DMS153 treated with DMSO at 0.1 percent for 48 hours (cell line): ENCODE results near the gene AMIGO2.
"Not testable (repeated sequence)": the region's sequence is repeated elsewhere in the genome, so short reads cannot be mapped to it uniquely, and the experiment has no call there.

Experiments
- DNase-seq: peaks from one replicate; lab custom pipeline; 2025; ENCODE audit not compliant: unreplicated experiment; lab: John Stamatoyannopoulos, UW

The AMIGO2 gene

DNA sequence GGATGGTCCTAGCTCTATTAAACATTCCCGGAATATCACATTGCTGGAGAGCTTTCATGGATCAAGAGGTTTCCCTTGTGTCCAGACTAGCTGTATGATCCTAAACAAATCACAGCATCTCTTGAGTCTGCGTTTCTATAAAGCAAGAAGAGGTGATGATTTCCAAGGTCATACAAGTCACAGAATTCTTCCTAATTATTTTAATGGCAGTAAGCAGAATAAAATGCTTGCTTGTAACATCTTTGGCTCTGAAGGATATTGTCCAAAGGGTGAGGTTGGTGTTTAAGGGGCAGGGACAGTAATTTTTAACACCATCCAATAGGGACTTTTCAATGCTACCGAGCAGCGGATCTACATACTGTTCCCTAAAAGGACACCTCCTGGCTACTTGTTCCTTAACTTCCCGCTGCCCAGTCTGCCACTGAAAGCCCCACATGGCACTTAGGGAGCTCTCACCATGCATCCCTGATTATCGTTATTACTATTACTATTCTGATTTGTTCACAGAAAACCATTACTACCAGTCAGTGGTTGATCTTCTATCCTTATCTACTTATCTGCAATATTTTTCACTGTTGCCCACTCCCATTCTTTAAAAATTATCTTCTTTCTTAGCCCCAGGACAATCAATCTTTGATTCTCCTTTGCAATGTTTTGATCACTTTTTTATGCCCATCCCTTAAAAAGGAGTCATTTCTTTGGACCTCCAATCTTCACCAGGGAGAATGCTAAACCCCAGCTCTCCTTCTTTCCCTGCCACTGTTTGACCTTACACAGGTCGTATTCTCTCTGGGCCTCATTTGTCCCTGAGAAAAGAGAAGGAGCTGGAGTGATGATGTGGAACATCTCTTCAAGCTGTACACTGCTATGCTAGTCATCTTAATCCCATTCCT, 4.3 kb downstream of the AMIGO2 start:
- no peak for DNase-seq

DNA sequence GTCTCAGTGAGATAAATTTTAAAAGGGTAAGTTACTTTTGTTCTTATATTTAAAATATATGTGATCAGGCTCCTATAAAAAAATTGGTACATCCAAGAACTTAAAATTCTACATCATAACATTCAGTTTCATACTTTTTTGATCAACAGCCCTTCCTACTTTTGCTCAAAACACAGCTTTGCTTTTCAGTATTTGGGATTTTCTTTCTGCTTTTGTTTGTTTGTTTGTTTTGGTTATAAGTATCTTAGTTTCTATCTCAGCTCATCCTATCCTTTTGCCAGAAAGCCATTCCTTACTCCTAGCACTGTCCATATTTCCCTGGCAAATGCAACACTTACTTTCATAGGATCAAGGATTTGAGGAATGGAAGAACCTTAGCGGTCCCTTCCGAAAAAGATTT, 5.0 kb downstream of the AMIGO2 start:
- DNase-seq, result no peak

- DNase-seq, result no peak
These were observed 5.8 kb downstream of the AMIGO2 start for GRCh38 chr12:47073951-47074350.

DNA sequence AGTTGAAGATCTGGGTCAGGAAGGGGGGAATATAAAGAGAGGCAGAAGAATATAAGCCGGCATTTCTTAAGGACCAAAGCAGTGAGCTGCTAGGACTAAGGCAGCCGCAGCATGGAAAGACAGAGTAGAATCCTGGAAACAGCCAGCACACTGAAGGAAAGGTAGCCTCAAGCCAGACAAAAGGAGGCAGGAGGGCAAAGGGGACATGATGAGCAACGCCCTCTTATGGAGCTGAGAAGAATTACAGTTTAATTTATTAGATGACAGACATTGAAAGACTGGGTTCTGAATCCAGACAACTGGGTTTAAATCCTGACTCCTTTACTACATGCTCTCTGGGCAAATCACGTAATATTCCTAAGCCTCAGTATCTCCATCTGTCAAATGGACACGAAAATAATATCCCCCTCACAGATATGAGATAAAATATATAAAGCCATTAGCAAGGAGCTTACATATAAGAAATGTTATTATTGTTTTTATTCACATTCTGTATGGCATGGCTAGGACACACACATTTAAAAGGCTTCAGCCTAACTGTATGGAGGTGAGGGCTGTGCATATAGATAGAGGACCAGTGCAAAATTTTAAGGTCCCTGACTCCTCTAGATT, 8.4 kb downstream of the AMIGO2 start:
- no peak for DNase-seq

- no peak for DNase-seq
These were observed 9.4 kb downstream of the AMIGO2 start for GRCh38 chr12:47070310-47070709.

DNA sequence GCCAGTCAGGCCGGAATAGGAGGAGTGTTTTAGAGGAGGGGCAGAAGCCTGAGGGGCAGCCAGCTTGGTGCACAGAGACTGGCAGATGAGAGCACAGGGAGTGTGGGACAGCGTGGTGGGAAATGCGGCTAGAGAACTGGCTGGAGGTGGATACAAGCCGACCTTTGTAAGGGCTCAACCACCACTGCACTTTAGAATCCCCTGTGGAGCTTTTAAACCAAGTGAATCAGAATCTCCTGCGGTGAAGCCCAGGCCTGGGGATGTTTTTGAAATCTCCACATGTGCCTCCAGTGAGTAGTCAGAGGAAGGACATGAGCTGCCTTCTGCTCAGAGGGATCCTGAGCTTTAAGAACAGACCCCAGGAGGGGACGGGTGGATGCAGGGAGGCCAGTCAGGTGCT, 11.2 kb downstream of the AMIGO2 start:
- no peak for DNase-seq

- DNase-seq, result peak; percentile 60
These were observed 11.9 kb downstream of the AMIGO2 start for GRCh38 chr12:47067771-47068431.

DNA sequence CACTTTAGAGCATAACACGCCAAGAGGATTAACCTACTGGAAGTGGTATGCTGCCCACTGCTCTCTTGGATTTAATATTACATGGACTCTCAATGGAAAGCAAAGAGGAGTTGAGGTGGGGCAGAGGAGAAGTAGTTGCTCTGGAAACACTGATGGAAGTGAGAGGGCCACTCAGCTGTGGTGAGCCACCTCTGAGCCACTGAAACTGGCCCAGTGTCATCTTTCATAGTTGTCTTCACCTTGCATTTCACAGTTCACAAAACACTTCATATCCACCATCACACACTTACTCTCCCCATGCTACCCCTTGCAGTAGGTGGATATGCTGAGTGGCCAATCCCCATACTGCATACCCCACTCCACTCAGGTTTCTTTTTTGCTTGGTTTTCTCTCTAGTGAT, 12.6 kb downstream of the AMIGO2 start:
- DNase-seq, result no peak

DNA sequence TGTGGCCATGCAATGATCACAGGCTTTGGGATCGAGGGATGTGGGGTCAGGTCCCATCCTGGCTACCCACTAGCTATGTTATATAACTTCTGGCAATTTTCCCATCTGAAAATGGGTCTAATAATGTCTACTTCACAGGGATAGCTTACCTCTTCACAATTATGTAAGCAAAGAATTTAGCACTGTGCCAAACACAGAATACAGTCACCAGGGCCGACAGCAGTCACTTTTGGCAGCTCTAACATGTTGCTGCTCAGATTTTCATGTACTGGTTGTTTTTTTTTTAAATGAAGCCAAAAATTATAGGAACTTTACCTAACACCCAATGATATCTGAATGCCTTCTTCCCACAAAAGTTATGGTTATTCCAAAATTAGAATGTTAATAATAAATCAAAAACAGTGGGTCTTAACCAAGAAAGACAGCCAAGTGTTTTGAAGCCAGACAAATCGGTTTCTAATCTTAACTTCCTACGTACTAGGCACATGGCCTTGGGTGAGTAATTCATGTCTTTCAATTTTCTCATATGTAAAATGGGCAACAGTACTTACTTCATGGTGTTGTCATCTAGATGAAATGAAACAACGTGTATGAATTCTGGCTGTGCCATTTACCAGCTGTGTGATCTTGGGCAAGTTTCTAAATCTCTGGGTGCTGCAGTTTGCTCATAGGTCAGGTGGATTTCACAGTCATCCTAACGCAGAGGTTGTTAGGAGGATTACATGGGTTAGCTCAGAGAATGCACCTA, 13.3 kb downstream of the AMIGO2 start:
- no peak for DNase-seq

DNA sequence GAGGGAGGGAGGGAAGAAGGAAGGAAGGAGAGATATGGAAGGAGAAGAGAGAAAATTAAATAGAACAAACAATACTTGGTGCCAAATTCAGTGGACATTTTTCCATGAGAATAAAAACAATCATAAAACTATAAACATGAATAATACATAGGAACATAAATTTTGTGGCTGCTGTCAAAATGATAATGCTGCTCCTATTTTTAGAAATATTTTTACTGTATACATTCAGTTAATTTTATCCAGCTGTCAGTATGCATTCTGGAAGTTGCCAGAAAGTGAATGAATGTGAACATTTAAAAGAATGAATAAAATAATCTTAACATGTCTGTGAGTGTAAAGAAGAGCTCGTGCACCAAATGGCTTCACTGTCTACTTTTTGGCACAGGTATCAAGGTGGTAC, 14.2 kb downstream of the AMIGO2 start:
- no peak for DNase-seq

DNA sequence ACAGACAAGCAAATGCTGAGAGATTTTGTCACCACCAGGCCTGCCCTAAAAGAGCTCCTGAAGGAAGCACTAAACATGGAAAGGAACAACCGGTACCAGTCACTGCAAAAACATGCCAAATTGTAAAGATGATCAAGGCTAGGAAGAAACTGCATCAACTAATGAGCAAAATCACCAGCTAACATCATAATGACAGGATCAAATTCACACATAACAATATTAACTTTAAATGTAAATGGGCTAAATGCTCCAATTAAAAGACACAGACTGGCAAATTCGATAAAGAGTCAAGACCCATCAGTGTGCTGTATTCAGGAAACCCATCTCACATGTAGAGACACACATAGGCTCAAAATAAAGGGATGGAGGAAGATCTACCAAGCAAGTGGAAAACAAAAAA, 21.1 kb downstream of the AMIGO2 start:
- not testable (repeated sequence) for DNase-seq

DNA sequence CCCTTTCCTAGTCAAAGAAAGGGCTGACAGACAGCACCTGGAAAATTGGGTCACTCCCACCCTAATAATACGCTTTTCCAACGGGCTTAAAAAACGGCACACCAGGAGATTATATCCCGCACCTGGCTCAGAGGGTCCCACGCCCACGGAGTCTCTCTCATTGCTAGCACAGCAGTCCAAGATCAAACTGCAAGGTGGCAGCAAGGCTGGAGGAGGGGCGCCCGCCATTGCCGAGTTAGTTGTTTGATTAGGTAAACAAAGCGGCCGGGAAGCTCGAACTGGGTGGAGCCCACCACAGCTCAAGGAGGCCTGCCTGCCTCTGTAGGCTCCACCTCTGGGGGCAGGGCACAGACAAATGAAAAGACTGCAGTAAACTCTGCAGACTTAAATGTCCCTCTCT, 22.8 kb downstream of the AMIGO2 start:
- DNase-seq, result not testable (repeated sequence)

DNA sequence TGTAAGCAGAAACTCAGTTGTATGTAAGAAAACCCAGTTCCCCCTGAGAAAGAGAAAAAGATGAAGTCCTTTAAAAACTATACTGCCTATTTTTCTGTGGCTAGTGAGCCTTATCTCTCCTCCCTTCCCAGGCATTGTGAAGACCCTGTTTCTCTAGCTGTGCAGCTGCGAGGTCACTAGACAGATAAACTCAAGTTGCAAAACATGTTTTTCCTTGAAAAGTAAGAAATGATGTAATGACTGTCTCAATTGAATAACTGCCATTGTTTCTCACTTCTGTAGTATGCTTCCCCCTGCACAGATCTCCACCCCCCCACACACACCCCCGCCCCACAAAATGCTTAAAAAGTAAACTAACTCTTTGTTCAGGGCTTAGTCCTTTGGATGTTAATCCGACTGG, 23.9 kb downstream of the AMIGO2 start:
- DNase-seq, result not testable (repeated sequence)

DNA sequence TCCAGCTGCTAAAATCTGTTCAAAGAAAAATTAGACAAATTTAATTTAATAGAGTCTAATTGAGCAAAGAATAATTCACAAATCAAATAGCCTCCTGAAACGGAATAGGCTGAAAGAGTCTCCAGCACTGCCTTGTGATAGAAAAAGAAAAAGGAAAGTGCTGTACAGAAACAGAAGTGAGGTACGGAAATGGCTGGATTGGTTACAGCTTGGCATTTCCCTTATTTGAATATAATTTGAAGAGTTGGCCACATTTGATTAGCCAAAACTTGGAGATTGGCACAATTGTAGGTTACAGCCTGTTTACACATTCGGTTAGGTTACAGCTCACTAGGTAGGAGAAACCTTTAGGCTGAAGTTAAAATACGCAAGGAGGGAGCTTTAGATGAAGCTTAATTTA, 25.1 kb downstream of the AMIGO2 start:
- DNase-seq, result no peak

DNA sequence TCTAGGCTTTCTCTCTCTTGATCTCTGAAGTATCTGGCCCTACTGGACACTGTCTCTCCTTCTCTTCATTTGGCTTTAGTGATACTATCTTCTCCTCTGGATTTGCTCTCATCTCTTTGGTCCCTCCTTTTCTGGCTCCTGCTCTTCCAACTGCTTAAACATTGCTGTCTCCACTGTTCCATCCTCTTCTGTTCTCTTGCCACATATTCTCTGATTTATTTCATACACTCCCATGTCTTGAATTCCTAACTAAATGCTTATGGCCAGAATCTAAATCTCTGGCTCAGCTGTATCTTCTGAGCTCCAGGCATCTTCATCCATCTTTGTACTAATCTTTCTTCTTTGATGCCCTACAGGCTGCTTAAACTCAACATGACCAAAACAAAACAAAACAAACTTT, 25.8 kb downstream of the AMIGO2 start:
- DNase-seq, result no peak

DNA sequence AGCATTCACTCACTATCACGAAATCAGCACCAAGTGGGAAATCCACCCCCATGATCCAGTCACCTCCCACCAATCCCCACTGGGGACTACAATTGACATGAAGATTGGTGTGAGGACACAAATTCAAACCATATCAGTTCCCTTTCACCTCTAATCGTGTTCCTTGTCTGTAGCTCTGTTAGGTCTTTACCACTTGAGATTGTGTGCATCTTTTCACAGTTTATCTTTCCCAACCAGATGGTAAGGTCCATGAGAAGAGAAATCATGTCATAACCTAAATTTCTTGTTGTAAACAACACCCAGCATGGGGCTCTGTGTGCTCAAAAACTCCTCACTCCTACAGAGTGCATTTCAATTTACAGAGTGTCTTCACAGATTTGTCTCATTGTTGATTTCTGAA, 27.5 kb downstream of the AMIGO2 start:
- DNase-seq, result no peak

GRCh38 chr12:47051291-47051690, 28.5 kb downstream of the AMIGO2 start:
- DNase-seq, result not testable (repeated sequence)

GRCh38 chr12:47048541-47048940, 31.2 kb downstream of the AMIGO2 start:
- no peak for DNase-seq

GRCh38 chr12:47041327-47041726, 38.4 kb downstream of the AMIGO2 start:
- DNase-seq, result no peak

DNA sequence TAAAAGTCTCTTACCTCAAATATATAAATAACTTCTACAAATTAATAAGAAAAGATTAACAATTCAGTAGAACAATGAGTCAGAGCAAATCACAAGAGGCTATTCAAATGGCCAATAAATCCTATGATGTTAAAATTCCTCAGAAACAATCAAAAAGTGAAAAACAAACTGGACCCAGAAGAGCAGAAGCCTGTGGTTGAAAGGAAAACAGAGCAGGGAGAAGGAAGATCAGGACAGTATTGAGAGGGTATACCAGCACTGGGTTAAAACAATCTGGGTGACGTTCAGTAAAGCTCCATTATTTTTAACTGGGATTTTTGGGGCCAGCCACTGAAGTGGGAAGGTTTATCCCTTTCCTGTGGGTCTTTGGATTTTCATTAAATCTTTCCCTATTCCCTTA, 40.0 kb downstream of the AMIGO2 start:
- DNase-seq, result no peak

- no peak for DNase-seq
These were observed 40.7 kb downstream of the AMIGO2 start for GRCh38 chr12:47039079-47039478.
